Esophagus muscularis mucosa (tissue), 4 donors: ENCODE results near the gene PPP2R1B. TPM values are rescaled to one million over a fixed set of nuclear protein-coding genes. Genes with fewer than 3 reads are reported as not detected.
A peak's percentile ranks its signal among the peaks of the same experiment; 100 is the strongest.

ENCODE experiments used
- DNase-seq: peaks from one replicate; pipeline ENCODE4 v3.0.0-alpha.2; 2017; ENCODE audit errors: extremely low spot score
- H3K27ac ChIP-seq, 4 donors: fragments of 200-600 bp; sonication (generic); replicated peaks in 1 of 4; 1 replicate in 3 of 4; 2 replicates in 1 of 4; pipeline ENCODE4 v1.5.1; 2016 to 2019; ENCODE audit warnings: mild to moderate bottlenecking in 1 of 4
- H3K27me3 ChIP-seq, 4 donors: fragments of 200-600 bp; sonication (generic); one replicate each; pipeline versions ENCODE4 v1.5.1 to v1.6.0; 2016 to 2019
- H3K36me3 ChIP-seq, 4 donors: fragments of 200-600 bp; sonication (generic); one replicate each; pipeline ENCODE4 v1.5.1; 2016 to 2019
- H3K4me1 ChIP-seq, 4 donors: fragments of 200-600 bp; sonication (generic); one replicate each; pipeline ENCODE4 v1.5.1; 2016 to 2019
- H3K4me3 ChIP-seq, 4 donors: fragments of 200-600 bp; sonication (generic); 1 replicate in 2 of 4; 2 replicates in 2 of 4; pipeline ENCODE4 v1.5.1; 2016 to 2019; ENCODE audit warnings: mild to moderate bottlenecking in 4 of 4, moderate library complexity in 1 of 4
- H3K9me3 ChIP-seq, 4 donors: fragments of 200-600 bp; sonication (generic); 1 replicate in 3 of 4; 2 replicates in 1 of 4; pipeline ENCODE4 v1.5.1; 2016 to 2019
- CTCF ChIP-seq, 3 experiments: fragments of 200-600 bp in 2 of 3; fragments of 450-650 bp in 1 of 3; sonication (generic) in 2 of 3; IDR thresholded peaks; one replicate each; pipeline ENCODE4 v1.5.1; 2017 to 2019; ENCODE audit warnings: antibody characterized with exemption in 3 of 3, mild to moderate bottlenecking in 2 of 3, moderate library complexity in 1 of 3
- EP300 ChIP-seq: sonication (generic); formaldehyde crosslinking; IDR thresholded peaks from one replicate; pipeline ENCODE4 v1.6.1; 2017; ENCODE audit warnings: antibody characterized with exemption
- POLR2A ChIP-seq: fragments of 450-650 bp; IDR thresholded peaks from one replicate; pipeline ENCODE4 v1.6.1; 2017; ENCODE audit warnings: antibody characterized with exemption, moderate library complexity, mild to moderate bottlenecking, low read depth
- POLR2AphosphoS5 ChIP-seq, 2 donors: sonication (generic); formaldehyde crosslinking; IDR thresholded peaks; one replicate each; pipeline ENCODE4 v1.6.1; 2017; ENCODE audit warnings: antibody characterized with exemption in 2 of 2
- WGBS: methylation state at CpG from one replicate; pipeline ENCODE4 v1.1.5; 2018; 5-methylcytosine and 5-hydroxymethylcytosine counted together
- intact Hi-C: fragments of 100-400 bp; cut with DNase I; formaldehyde crosslinking; loops from one replicate; pipeline ENCODE4 v1.15.1; 2023
- total RNA-seq, 4 donors: library from RNA; depleted of rRNA; stranded (reverse); fragments of >200 nt; gene quantifications; one replicate each; pipeline versions ENCODE4 v1.1.0 to v1.2.1, GENCODE V29; 2016

The PPP2R1B gene
- total RNA-seq, 4 donors from 2014 or later: 9.6 to 12.8 (median 10.5) TPM

- DNase-seq: peak; percentile 68
- H3K36me3 ChIP-seq: peaks cover 6 to 94% (median 65%) of the 10 kb centered on the region in 4 donors
- no peak for TF ChIP-seq CTCF (IDR thresholded peaks at IDR 0.05)
- no peak for TF ChIP-seq POLR2AphosphoS5 (IDR thresholded peaks at IDR 0.05)
- TF ChIP-seq EP300: no peak
- TF ChIP-seq POLR2A: no peak
- 88% methylated on average over 6 of the region's 6 CpGs for WGBS
- H3K27me3 ChIP-seq: no peaks in the 10 kb centered on the region
- peak overlapping the region in 1 of 4 donors; percentile 0 for H3K4me3 ChIP-seq
- intact Hi-C loops: no loop called here
- no peaks in the 10 kb centered on the region for H3K9me3 ChIP-seq
- H3K4me1 ChIP-seq: peaks cover 11 to 32% (median 21%) of the 10 kb centered on the region in 4 donors
- peak overlapping the region; percentile 58 to 73 (median 62) for H3K27ac ChIP-seq
These were observed 20.3 kb downstream of the PPP2R1B start for GRCh38 chr11:111745719-111746504.

- H3K27me3 ChIP-seq: no peaks in the 10 kb centered on the region
- H3K4me3 ChIP-seq: no peak overlapping the region
- H3K36me3 ChIP-seq: peaks cover 6 to 87% (median 53%) of the 10 kb centered on the region in 4 donors
- WGBS: 94% methylated on average over 2 of the region's 2 CpGs
- peaks cover 11 to 36% (median 22%) of the 10 kb centered on the region in 4 donors for H3K4me1 ChIP-seq
- intact Hi-C loops: no loop called here
- peak overlapping the region in 1 of 4 donors; percentile 60 for H3K27ac ChIP-seq
- H3K9me3 ChIP-seq: no peaks in the 10 kb centered on the region
- no peak for TF ChIP-seq CTCF (IDR thresholded peaks at IDR 0.05)
- no peak for TF ChIP-seq EP300
- no peak for TF ChIP-seq POLR2A
- TF ChIP-seq POLR2AphosphoS5 (IDR thresholded peaks at IDR 0.05): no peak
- DNase-seq: no peak
These were observed 22.5 kb downstream of the PPP2R1B start for GRCh38 chr11:111743700-111744099.

- no peaks in the 10 kb centered on the region for H3K27me3 ChIP-seq
- WGBS: 94% methylated on average over 2 of the region's 2 CpGs
- intact Hi-C loops: no loop called here
- H3K4me3 ChIP-seq: no peak overlapping the region
- no peak for TF ChIP-seq EP300
- TF ChIP-seq POLR2A: no peak
- TF ChIP-seq CTCF (IDR thresholded peaks at IDR 0.05): no peak
- TF ChIP-seq POLR2AphosphoS5 (IDR thresholded peaks at IDR 0.05): no peak
- H3K4me1 ChIP-seq: peaks cover 29 to 48% (median 42%) of the 10 kb centered on the region in 4 donors
- H3K27ac ChIP-seq: no peak overlapping the region
- DNase-seq: no peak
- H3K9me3 ChIP-seq: no peaks in the 10 kb centered on the region
- H3K36me3 ChIP-seq: peaks cover 6 to 67% (median 43%) of the 10 kb centered on the region in 4 donors
These were observed 24.4 kb downstream of the PPP2R1B start for GRCh38 chr11:111741751-111742150.

- Histone ChIP-seq H3K36me3 (peaks cover 6 to 46% (median 38%) of the 10 kb centered on the region in 4 donors), H3K4me3 (no peak overlapping the region), H3K4me1 (peaks cover 42 to 48% (median 46%) of the 10 kb centered on the region in 4 donors), H3K27ac (peak overlapping the region; percentile 90 to 97 (median 96)), H3K9me3 (no peaks in the 10 kb centered on the region), H3K27me3 (no peaks in the 10 kb centered on the region)
- TF ChIP-seq EP300: no peak
- TF ChIP-seq POLR2AphosphoS5 (IDR thresholded peaks at IDR 0.05): no peak
- no peak for TF ChIP-seq CTCF (IDR thresholded peaks at IDR 0.05)
- TF ChIP-seq POLR2A: no peak
- intact Hi-C loops: no loop called here
- 96% methylated on average over 2 of the region's 2 CpGs for WGBS
- DNase-seq: no peak
These were observed 26.9 kb downstream of the PPP2R1B start for GRCh38 chr11:111739299-111739698.
